ENCODE data around the gene PES1. TPM values are rescaled to one million over a fixed set of nuclear protein-coding genes. Genes with fewer than 3 reads are reported as not detected.
"Not testable (repeated sequence)": the region's sequence is repeated elsewhere in the genome, so short reads cannot be mapped to it uniquely, and the experiment has no call there.

Gene PES1
- total RNA-seq, 1 experiment from 2014 or later, result 57.9 TPM

DNA sequence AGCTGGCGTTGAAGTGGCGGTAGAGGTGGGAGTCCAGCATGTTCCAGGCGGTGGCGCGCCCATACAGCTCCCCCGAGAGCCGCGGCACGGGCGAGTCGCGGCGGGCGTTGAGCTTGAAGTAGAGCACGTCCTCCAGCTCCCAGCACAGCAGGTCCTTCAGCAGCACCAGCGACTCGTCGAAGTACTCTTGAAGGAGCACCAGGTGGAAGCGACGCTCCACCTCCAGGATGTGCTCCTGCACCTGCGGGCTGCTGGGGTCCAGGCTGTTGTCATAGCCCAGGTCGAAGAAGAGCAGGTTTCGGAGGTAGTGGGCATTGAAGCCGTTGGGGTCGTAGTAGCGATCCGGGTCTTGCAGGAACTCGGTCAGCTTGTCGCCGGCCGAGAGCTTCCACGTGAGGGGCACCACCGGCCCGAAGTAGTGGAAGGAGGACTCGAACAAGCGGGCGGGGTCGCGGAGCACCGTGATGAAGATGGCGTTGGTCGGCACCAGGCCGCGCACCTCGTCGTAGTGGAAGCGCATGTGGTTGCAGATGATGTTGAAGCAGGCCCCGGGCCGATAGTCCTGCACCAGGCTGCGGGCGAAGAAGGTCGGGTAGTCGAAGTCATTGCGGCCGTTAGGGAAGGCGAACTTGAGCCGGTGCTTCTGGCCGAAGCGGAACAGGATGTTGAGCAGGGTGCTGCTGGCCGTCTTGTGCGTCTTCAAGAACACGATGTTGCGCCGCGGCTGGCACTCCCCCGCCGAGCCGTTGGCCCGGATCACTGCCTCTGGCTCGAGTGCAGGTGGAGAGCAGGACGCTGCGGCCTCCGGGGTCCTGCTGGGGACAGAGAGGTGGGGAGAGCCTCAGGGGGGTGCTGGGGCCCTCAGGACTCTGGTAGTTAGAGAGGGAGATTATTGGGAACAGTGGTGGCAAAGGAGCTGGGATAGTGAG lies 36.2 kb downstream of the PES1 start:
- DNase-seq (ENCODE audit: low read depth), result no peak

DNA sequence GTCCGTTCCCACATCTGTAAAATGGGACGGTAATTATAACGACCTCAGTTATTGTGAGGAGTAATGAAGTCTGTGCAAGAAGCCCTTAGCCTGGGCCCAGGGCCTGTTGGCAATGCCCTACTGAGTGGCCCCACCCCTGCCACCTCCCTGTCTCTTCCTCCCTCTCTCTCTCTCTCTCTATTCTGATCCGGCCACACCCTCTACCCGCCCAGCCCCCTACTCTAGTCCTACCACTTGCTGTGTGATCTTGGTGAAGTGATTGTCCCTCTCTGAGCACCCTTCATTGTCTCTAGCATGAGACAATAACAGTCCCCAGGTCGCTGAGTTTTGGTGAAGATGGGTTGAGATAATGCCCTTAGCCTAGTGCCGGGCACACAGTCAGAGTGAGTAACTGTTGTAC lies 37.7 kb downstream of the PES1 start:
- DNase-seq (ENCODE audit: low read depth), result no peak

DNA sequence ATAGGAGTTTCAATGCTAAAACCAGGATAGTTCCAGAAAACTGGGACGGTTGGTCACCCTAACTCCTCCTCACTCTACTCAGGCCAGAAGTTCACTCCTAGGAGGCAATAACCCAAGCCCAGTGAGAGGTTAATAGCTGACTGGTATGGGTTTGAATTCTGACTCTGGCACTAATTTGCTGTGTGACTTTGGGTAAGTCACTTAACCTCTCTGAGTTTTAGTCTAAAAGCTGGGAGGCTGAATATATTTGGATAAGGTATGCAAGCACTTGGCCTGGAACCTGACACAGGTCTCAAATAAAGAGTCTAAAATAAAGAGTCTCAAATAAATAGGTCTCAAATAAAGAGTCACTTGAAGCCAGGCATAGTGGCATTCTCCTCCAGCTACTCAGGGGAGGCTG lies 39.0 kb downstream of the PES1 start:
- DNase-seq (ENCODE audit: low read depth), result no peak

- DNase-seq (ENCODE audit: low read depth), result not testable (repeated sequence)
Observed at GRCh38 chr22:30551813-30552212, 39.9 kb downstream of the PES1 start.

DNA sequence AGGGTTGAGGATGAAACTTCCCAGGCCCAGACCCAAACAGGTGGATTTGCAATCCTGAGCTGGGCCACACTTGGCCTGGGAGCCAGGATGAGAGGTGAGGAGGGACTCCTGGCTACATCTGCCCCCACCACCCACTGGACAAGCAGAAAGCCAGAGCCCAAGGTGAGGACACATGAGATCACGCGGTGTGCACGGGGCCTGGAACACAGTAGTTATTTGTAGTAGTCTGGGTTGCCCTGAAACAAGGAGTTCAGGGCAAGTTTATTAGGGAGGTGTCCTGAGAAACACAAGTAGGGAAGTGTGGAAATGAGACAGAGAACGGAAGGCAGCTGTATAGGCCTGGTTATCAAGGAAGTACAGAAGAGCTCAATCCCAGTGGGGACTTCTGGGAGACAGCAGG lies 44.5 kb downstream of the PES1 start:
- DNase-seq (ENCODE audit: low read depth), result no peak

DNA sequence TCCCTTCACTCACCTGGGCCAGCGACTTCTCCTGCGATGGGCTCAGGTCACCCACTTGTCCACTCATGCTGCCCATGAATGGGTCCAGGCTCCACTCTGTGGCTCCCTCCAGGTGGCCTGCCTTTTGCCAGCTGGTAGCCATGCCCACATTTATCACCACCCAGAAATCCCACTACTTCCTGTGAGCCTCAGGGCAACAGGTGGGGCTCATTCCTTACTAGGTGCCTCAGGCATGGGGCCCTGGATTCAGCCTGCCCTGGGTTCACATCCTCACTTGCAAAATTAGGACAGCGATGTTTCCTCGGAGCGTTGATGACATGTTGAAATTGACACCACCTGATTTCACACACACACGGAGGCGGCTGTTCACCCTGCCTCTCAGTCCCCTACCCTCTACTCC lies 45.1 kb downstream of the PES1 start, which contains the start of gene SEC14L6:
SEC14L6 (minus strand) TSS at position 126 of the 400 bp plus-strand sequence; CDS start at position 67, 59 bp downstream.
- DNase-seq (ENCODE audit: low read depth), result no peak

GRCh38 chr22:30542811-30543188 lies 48.9 kb downstream of the PES1 start:
- no peak for DNase-seq (ENCODE audit: low read depth)

DNA sequence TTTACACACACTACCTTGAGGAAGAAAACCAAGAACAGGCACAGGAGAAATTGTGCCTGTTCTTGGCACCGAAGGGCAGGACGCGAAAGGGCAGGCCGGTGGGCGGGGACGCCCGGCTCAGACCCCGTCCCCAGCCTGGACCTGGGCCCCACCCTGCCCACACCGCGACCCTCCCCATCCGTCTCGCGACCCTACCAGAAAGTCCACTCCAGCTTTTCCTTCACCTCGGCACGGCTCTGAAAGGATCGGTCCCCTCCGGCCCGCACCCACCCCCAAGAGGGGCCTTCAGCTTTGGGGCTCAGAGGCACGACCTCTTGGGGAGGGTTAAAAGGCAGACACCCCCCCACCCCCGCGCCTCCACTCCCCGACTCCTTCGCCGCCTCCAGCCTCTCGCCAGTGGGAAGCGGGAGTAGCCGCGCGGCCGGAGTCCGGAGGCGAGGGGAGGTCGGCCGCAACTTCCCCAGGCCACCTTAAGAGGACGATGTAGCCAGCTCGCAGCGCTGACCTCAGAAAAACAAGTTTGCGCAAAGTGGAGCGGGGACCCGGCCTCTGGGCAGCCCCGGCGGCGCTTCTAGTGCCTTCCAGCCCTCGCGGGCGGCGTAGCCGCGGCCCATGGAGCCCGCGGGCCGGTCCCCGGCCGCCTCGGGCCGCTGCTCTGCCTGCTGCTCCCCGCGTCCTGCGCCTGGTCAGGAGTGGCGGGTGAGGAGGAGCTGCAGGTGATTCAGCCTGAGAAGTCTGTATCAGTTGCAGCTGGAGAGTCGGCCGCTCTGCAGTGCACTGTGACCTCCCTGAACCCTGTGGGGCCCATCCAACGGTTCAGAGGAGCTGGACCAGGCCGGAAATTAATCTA lies 49.5 kb downstream of the PES1 start:
- DNase-seq (ENCODE audit: low read depth), result peak; percentile 13

GRCh38 chr22:30541511-30541910 lies 50.2 kb downstream of the PES1 start:
- DNase-seq (ENCODE audit: low read depth), result not testable (repeated sequence)

DNA sequence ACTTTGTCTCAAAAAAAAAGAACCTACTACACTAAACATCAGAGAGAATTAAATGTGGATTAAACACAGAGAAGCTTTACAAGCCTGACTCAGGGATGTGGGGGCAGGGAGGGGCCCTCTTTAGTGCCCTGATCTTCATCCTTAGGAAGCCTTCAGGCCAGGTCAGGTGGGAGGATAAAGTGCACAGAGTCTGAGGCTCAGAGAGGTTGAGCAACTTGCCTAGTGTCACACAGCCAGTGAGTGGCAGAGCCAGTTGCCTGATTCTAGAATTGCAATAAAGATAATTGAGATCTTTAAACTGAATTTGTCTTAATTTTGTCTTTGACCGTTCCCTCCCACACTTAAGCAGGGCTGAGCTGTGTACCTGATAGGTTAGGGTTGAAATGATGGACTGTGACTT lies 52.3 kb downstream of the PES1 start:
- DNase-seq (ENCODE audit: low read depth), result no peak

DNA sequence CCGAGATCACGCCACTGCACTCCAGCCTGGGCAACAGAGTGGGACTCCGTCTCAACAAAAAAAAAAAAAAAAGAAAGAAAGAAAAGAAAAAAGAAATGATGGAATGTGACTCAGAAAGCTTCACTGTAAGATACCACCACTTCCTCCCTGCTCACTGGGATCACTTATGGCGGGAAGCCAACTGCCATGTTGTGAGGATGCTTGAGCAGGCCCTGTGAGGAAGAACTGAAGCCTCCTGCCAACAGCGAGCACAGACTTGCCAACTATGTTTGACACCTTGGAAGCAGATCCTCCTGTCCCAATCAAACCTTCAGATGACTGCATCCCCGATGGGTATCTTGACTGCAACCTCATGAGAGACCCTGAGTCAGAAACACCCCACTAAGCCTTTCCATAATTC lies 53.4 kb downstream of the PES1 start:
- DNase-seq (ENCODE audit: low read depth), result peak; percentile 56

DNA sequence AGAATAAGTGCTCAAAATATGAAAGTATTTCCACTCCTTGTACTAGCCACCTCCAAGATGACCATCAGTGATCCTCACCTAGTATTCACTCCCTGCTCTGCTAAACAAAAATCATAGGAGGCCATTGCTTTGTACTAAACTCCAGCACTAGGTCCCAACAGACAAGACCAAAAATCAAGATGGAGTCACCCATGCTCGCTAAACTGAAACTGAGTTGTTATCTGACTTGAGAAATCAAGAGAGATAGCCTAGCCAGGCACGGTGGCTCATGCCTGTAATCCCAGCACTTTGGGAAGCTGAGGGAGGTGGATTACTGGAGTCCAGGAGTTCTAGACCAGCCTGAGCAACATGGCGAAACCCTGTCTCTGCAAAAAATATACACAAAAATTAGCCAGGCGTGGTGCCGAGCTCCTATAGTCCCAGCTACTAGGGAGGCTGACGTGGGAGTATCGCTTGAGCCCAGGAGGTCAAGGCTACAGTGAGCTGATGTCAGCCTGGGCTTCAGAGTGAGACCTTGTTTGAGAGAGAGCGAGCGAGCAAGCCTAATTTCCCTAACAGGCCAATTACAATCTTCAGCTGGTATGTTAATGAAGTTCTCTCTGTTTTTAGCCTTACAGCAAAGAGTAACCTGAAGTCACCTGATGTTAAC lies 54.5 kb downstream of the PES1 start:
- DNase-seq (ENCODE audit: low read depth), result no peak

- DNase-seq (ENCODE audit: low read depth), result no peak
Observed at GRCh38 chr22:30535182-30535581, 56.5 kb downstream of the PES1 start.

GRCh38 chr22:30531651-30532608 lies 59.8 kb downstream of the PES1 start:
- DNase-seq (ENCODE audit: low read depth), result no peak

DNA sequence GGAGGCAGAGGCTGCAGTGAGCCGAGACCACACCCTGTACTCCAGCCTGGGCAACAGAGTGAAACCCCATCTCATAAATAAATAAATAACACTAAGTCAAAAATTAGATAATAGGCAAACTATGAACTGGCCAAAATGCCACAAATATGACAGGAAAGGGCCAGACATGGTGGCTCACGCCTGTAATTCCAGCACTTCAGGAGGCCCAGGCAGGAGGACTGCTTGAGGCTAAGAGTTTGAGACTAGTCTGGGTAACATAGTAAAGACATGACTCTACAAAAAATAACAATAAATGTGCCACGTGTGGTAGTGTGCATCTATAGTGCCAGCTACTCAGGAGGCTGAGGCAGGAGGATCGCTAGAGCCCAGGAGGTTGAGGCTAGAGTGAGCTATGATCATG lies 65.1 kb downstream of the PES1 start:
- DNase-seq (ENCODE audit: low read depth), result no peak

Other genes with a start within 250 kb of the PES1 start
- 25.9 and 52.2 TPM in 2 replicates for gene SF3A1, start 235.0 kb downstream of the PES1 start, total RNA-seq (2014; rRNA removed; shearing (Covaris generic))
- gene CCDC157, start 234.9 kb downstream of the PES1 start, total RNA-seq (2014; rRNA removed; shearing (Covaris generic)), result 0.76 and 3.7 TPM in 2 replicates
- 15.1 and 17.4 TPM in 2 replicates for gene RNF215, start 204.5 kb downstream of the PES1 start, total RNA-seq (2014; rRNA removed; shearing (Covaris generic))
- gene SEC14L2, start 194.9 kb downstream of the PES1 start, total RNA-seq (2014; rRNA removed; shearing (Covaris generic)), result 15.1 and 31.3 TPM in 2 replicates
- gene MTFP1, start 166.1 kb downstream of the PES1 start, total RNA-seq (2014; rRNA removed; shearing (Covaris generic)), result 10.0 and 12.1 TPM in 2 replicates
- not detected in 2 replicates for gene SEC14L3, start 119.9 kb downstream of the PES1 start, total RNA-seq (2014; rRNA removed; shearing (Covaris generic))
- gene SEC14L4, start 86.2 kb downstream of the PES1 start, total RNA-seq (2014; rRNA removed; shearing (Covaris generic)), result not detected in 2 replicates
- gene SEC14L6, start 45.2 kb downstream of the PES1 start, total RNA-seq (2014; rRNA removed; shearing (Covaris generic)), result not detected in 2 replicates
- not detected in 2 replicates for gene GAL3ST1, start 17.2 kb downstream of the PES1 start, total RNA-seq (2014; rRNA removed; shearing (Covaris generic))
- gene TCN2, start 15.3 kb upstream of the PES1 start, total RNA-seq (2014; rRNA removed; shearing (Covaris generic)), result 5.8 and 6.2 TPM in 2 replicates
- 7.6 and 9.0 TPM in 2 replicates for gene SLC35E4, start 43.9 kb upstream of the PES1 start, total RNA-seq (2014; rRNA removed; shearing (Covaris generic))
- gene DUSP18, start 76.0 kb upstream of the PES1 start, total RNA-seq (2014; rRNA removed; shearing (Covaris generic)), result 3.8 and 4.6 TPM in 2 replicates
- gene OSBP2, start 103.0 kb upstream of the PES1 start, total RNA-seq (2014; rRNA removed; shearing (Covaris generic)), result 1.3 and 2.7 TPM in 2 replicates

All from M059J (cell line).